HCT116 (cell line): ENCODE measurements around the gene HCFC1. TPM values are rescaled to one million over a fixed set of nuclear protein-coding genes. Genes with fewer than 3 reads are reported as not detected.

Experiments used
- ATAC-seq: fragments of 200-7000 bp; cut with Tn5 transposase; 2 replicates; pipeline ENCODE4 v1.9.1; 2020; ENCODE audit warnings: mild to moderate bottlenecking, moderate library complexity
- BruUV-seq: library from RNA; stranded (reverse); fragments of 400-500 nt; replicated peaks from 2 replicates; lab custom pipeline; 2021; lab: Mats Ljungman, UMichigan
- CTCF ChIA-PET: fragments of 300-600 bp; sonication (Branson Sonifier 250); formaldehyde crosslinking; loops from one replicate; lab custom pipeline; 2021; ENCODE audit warnings: antibody characterized with exemption; lab: Charles Lee
- POLR2A ChIA-PET: fragments of 300-600, 350-600 bp; sonication (Branson Sonifier 250); formaldehyde crosslinking; loops from one replicate; lab custom pipeline; 2021; ENCODE audit warnings: antibody characterized with exemption; lab: Charles Lee
- RAD21 ChIA-PET, 2 experiments: fragments of 300-600 bp; sonication (Branson Sonifier 250); formaldehyde crosslinking; loops; one replicate each; lab custom pipeline; 2023; ENCODE audit warnings: low total read pairs in 2 of 2; ENCODE audit not compliant: uncharacterized antibody in 2 of 2, unreplicated experiment in 2 of 2, low non-redundant PET in 1 of 2; lab: Charles Lee
- DNase-seq: peaks from one replicate; pipeline ENCODE4 v3.0.0-alpha.2; 2010; ENCODE audit warnings: low read depth, low spot score
- H2AFZ ChIP-seq: fragments of 200-600 bp; shearing (Covaris generic), sonication (generic); 2 replicates; pipeline ENCODE4 v1.6.1; 2017; ENCODE audit warnings: low read depth, mixed run types, mixed read lengths, antibody characterized with exemption, low read length; ENCODE audit not compliant: poor library complexity, severe bottlenecking
- H3K27ac ChIP-seq: 2 replicates; pipeline ENCODE4 v1.5.1; 2012; ENCODE audit warnings: low read depth, low read length
- H3K27me3 ChIP-seq: fragments of 200-600 bp; sonication (generic); 2 replicates; pipeline ENCODE4 v1.6.1; 2016; ENCODE audit warnings: mixed run types, low read length, mixed read lengths; ENCODE audit not compliant: insufficient read depth
- H3K36me3 ChIP-seq, 2 experiments: fragments of 200-500 bp in 1 of 2; fragments of 200-600 bp in 1 of 2; sonication (Bioruptor generic) in 1 of 2; sonication (generic) in 1 of 2; 2 replicates each; pipeline versions ENCODE4 v1.5.1 to v1.6.1; 2014 to 2016; ENCODE audit warnings: low read length in 2 of 2, inconsistent platforms in 1 of 2, mixed read lengths in 1 of 2, mixed run types in 1 of 2; ENCODE audit not compliant: insufficient read depth in 2 of 2, control insufficient read depth in 1 of 2
- H3K4me1 ChIP-seq, 2 experiments: fragments of 200-600 bp in 1 of 2; sonication (generic) in 1 of 2; 2 replicates each; pipeline versions ENCODE4 v1.5.1 to v1.6.1; 2012 to 2017; ENCODE audit warnings: low read length in 2 of 2, inconsistent platforms in 1 of 2, mild to moderate bottlenecking in 1 of 2, mixed read lengths in 1 of 2, mixed run types in 1 of 2, moderate library complexity in 1 of 2; ENCODE audit not compliant: insufficient read depth in 2 of 2, control insufficient read depth in 1 of 2
- H3K4me2 ChIP-seq: fragments of 200-600 bp; sonication (generic); 2 replicates; pipeline ENCODE4 v1.6.1; 2017; ENCODE audit warnings: mixed run types, low read length, mixed read lengths
- H3K4me3 ChIP-seq, 2 experiments: fragments of 200-600 bp in 1 of 2; sonication (generic) in 1 of 2; replicated peaks in 1 of 2; 2 replicates each; pipeline ENCODE4 v1.5.1; 2011 to 2016; ENCODE audit warnings: low read length in 2 of 2, control low read depth in 1 of 2, low read depth in 1 of 2, mild to moderate bottlenecking in 1 of 2, mixed read lengths in 1 of 2, mixed run types in 1 of 2
- H3K79me2 ChIP-seq: fragments of 200-600 bp; sonication (generic); 2 replicates; pipeline ENCODE4 v1.6.1; 2017; ENCODE audit warnings: mild to moderate bottlenecking, mixed run types, low read length, moderate library complexity, mixed read lengths; ENCODE audit not compliant: insufficient read depth
- H3K9ac ChIP-seq: fragments of 200-600 bp; sonication (generic); 2 replicates; pipeline ENCODE4 v1.6.1; 2016; ENCODE audit warnings: low read length, mixed read lengths
- H3K9me2 ChIP-seq: fragments of 200-600 bp; sonication (generic), shearing (Covaris generic); 2 replicates; pipeline ENCODE4 v1.6.1; 2017; ENCODE audit warnings: mixed run types, mild to moderate bottlenecking, moderate library complexity; ENCODE audit not compliant: insufficient read depth
- H3K9me3 ChIP-seq, 2 experiments: fragments of 200-500 bp in 1 of 2; fragments of 200-600 bp in 1 of 2; sonication (Bioruptor generic) in 1 of 2; sonication (generic) in 1 of 2; 2 replicates each; pipeline ENCODE4 v1.6.1; 2014 to 2017; ENCODE audit warnings: low read length in 2 of 2, mixed read lengths in 2 of 2, inconsistent platforms in 1 of 2, low read depth in 1 of 2, mild to moderate bottlenecking in 1 of 2, mixed run types in 1 of 2, moderate library complexity in 1 of 2; ENCODE audit not compliant: control insufficient read depth in 1 of 2, insufficient read depth in 1 of 2
- H4K20me1 ChIP-seq: fragments of 200-600 bp; sonication (generic), shearing (Covaris generic); 2 replicates; pipeline ENCODE4 v1.6.1; 2017; ENCODE audit warnings: mixed run types, mild to moderate bottlenecking, moderate library complexity; ENCODE audit not compliant: insufficient read depth
- ATF3 ChIP-seq: IDR thresholded peaks from 2 replicates; pipeline ENCODE4 v1.6.1; 2012
- CBX3 ChIP-seq: IDR thresholded peaks from 2 replicates; pipeline ENCODE4 v1.6.1; 2012; ENCODE audit warnings: low read depth
- CTCF ChIP-seq, 3 experiments: fragments of 200-600 bp in 1 of 3; sonication (generic) in 1 of 3; IDR thresholded peaks in 2 of 3; conservative IDR thresholded peaks in 1 of 3; 2 replicates each; pipeline ENCODE4 v1.5.1; 2012 to 2017; ENCODE audit warnings: low read depth in 2 of 3, low read length in 2 of 3, antibody characterized with exemption in 1 of 3, borderline replicate concordance in 1 of 3, control low read depth in 1 of 3, mild to moderate bottlenecking in 1 of 3, mixed read lengths in 1 of 3, mixed run types in 1 of 3, moderate library complexity in 1 of 3; ENCODE audit not compliant: insufficient read depth in 1 of 3
- EGR1 ChIP-seq: IDR thresholded peaks from 2 replicates; pipeline ENCODE4 v1.6.1; 2012; ENCODE audit warnings: low read depth
- EZH2 ChIP-seq: fragments of 200-600 bp; sonication (generic); IDR thresholded peaks from 2 replicates; pipeline ENCODE4 v1.6.1; 2017; ENCODE audit warnings: antibody characterized with exemption, mixed run types
- FOSL1 ChIP-seq: IDR thresholded peaks from 2 replicates; pipeline ENCODE4 v1.6.1; 2012; ENCODE audit warnings: low read depth
- JUND ChIP-seq: IDR thresholded peaks from 2 replicates; pipeline ENCODE4 v1.6.1; 2012
- POLR2A ChIP-seq: IDR thresholded peaks from 2 replicates; pipeline ENCODE4 v1.7.0; 2011; ENCODE audit warnings: borderline replicate concordance; ENCODE audit not compliant: insufficient read depth, insufficient read length; ENCODE audit errors: extremely low read depth
- RAD21 ChIP-seq: IDR thresholded peaks from 2 replicates; pipeline ENCODE4 v1.6.1; 2012; ENCODE audit warnings: low read depth, mild to moderate bottlenecking
- REST ChIP-seq: IDR thresholded peaks from 2 replicates; pipeline ENCODE4 v1.6.1; 2012; ENCODE audit warnings: low read depth
- SIN3A ChIP-seq: IDR thresholded peaks from 2 replicates; pipeline ENCODE4 v1.6.1; 2012; ENCODE audit warnings: low read depth
- SP1 ChIP-seq: IDR thresholded peaks from 2 replicates; pipeline ENCODE4 v1.6.1; 2012; ENCODE audit warnings: low read depth
- SRF ChIP-seq: IDR thresholded peaks from 2 replicates; pipeline ENCODE4 v1.6.1; 2012; ENCODE audit warnings: low read depth
- TCF7L2 ChIP-seq: IDR thresholded peaks from 2 replicates; pipeline ENCODE4 v1.7.0; 2011; ENCODE audit warnings: borderline replicate concordance, inconsistent platforms; ENCODE audit not compliant: insufficient read depth, insufficient read length; ENCODE audit errors: extremely low read depth
- YY1 ChIP-seq: IDR thresholded peaks from 2 replicates; pipeline ENCODE4 v1.6.1; 2011; ENCODE audit warnings: low read length, low read depth, moderate library complexity, mild to moderate bottlenecking; ENCODE audit not compliant: insufficient replicate concordance; ENCODE audit errors: extremely low read depth
- ZBTB33 ChIP-seq: IDR thresholded peaks from 2 replicates; pipeline ENCODE4 v1.6.1; 2011; ENCODE audit warnings: mild to moderate bottlenecking, low read length, moderate library complexity; ENCODE audit not compliant: insufficient replicate concordance; ENCODE audit errors: extremely low read depth
- intact Hi-C: fragments of 100-400 bp; cut with micrococcal nuclease; formaldehyde crosslinking; loops from 2 replicates; pipeline ENCODE4 v1.10.0; 2022
- total RNA-seq: library from RNA; stranded (reverse); gene quantifications from one replicate; pipeline ENCODE4 v1.2.1, GENCODE V29; 2021; ENCODE audit not compliant: unreplicated experiment

HCFC1 gene
- total RNA-seq, 1 experiment from 2014 or later = 72.8 TPM

GRCh38 chrX:153966841-153967535 lies 4.6 kb downstream of the HCFC1 start:
- ATAC-seq (no peak), DNase-seq (no peak)
- BruUV-seq = no TSS peak
- peaks cover 90% of the 10 kb centered on the region for H3K79me2 ChIP-seq
- no peaks in the 10 kb centered on the region for H4K20me1 ChIP-seq
- H3K27ac ChIP-seq = no peak overlapping the region; the same call in 1 of the 2 replicates
- no peaks in the 10 kb centered on the region for H3K27me3 ChIP-seq
- POLR2A ChIA-PET = no interaction called here
- H3K4me1 ChIP-seq = peaks cover 7 to 13% of the 10 kb centered on the region in 2 experiments; a peak in 3 of 4 replicates
- intact Hi-C loops = no loop called here
- no peak for TF ChIP-seq SRF
- TF ChIP-seq EGR1 = no peak
- no peak for TF ChIP-seq TCF7L2
- no peak for TF ChIP-seq JUND
- TF ChIP-seq REST = no peak
- no peak for TF ChIP-seq SIN3A
- TF ChIP-seq FOSL1 = no peak
- TF ChIP-seq ZBTB33 = no peak
- TF ChIP-seq RAD21 = no peak
- no peak for TF ChIP-seq ATF3
- TF ChIP-seq SP1 = no peak
- TF ChIP-seq EZH2 = no peak
- no peak for TF ChIP-seq POLR2A
- TF ChIP-seq CTCF (IDR thresholded peaks at IDR 0.05 in 2 of 3, conservative IDR thresholded peaks at IDR 0.05 in 1 of 3; ENCODE audit: borderline replicate concordance in 1 of 3, insufficient read depth in 1 of 3, low read depth in 2 of 3, low read length in 2 of 3) = no peak
- TF ChIP-seq CBX3 = no peak
- TF ChIP-seq YY1 = no peak
- no peaks in the 10 kb centered on the region for H3K9me2 ChIP-seq
- H3K9ac ChIP-seq = no peak overlapping the region
- peaks cover 3 to 16% of the 10 kb centered on the region in 2 experiments; a peak in 2 of 4 replicates for H3K36me3 ChIP-seq
- CTCF ChIA-PET = no interaction called here
- RAD21 ChIA-PET = no interaction called here
- H3K9me3 ChIP-seq = no peaks in the 10 kb centered on the region
- no peak overlapping the region for H3K4me3 ChIP-seq
- no peak overlapping the region for H2AFZ ChIP-seq
- no peak overlapping the region for H3K4me2 ChIP-seq
